Activated T-cell treated with anti-CD3 and anti-CD28 coated beads, Interleukin-2, amount 50 U/mL, for 4 hours (primary cell): ENCODE data around the gene SAMD10. TPM values are rescaled to one million over a fixed set of nuclear protein-coding genes. Genes with fewer than 3 reads are reported as not detected.
"Not testable (repeated sequence)": the region's sequence is repeated elsewhere in the genome, so short reads cannot be mapped to it uniquely, and the experiment has no call there.

Source experiments
- ATAC-seq, 2 donors: fragments of 200-7000 bp; cut with Tn5 transposase; one replicate each; pipeline ENCODE4 v1.10.0; 2021
- DNase-seq: peaks from one replicate; pipeline ENCODE4 v3.0.0-alpha.2; 2020
- H3K27me3 Mint-ChIP-seq: one replicate; pipeline ENCODE4 v1.8.0; 2021; ENCODE audit warnings: low read depth, mixed read lengths
- H3K36me3 Mint-ChIP-seq: one replicate; pipeline ENCODE4 v1.8.0; 2022; ENCODE audit warnings: mixed read lengths; ENCODE audit not compliant: insufficient read depth
- H3K4me1 Mint-ChIP-seq: one replicate; pipeline ENCODE4 v1.8.0; 2021; ENCODE audit warnings: low read depth, mixed read lengths
- H3K4me3 Mint-ChIP-seq: one replicate; pipeline ENCODE4 v1.8.0; 2021; ENCODE audit warnings: mild to moderate bottlenecking, moderate library complexity, mixed read lengths
- H3K9me3 Mint-ChIP-seq: one replicate; pipeline ENCODE4 v1.8.0; 2021; ENCODE audit warnings: mixed read lengths
- total RNA-seq, 3 donors: library from RNA; stranded (reverse); gene quantifications; one replicate each; pipeline ENCODE4 v1.2.1, GENCODE V29; 2021

SAMD10 gene
- total RNA-seq, 3 donors from 2014 or later, result 14.6 to 17.4 (median 16.8) TPM

- no peaks in the 10 kb centered on the region for H3K9me3 Mint-ChIP-seq
- DNase-seq (no peak), ATAC-seq (peak in 1 of 2 donors; percentile 14)
- peaks cover 21% of the 10 kb centered on the region for H3K36me3 Mint-ChIP-seq
- H3K4me3 Mint-ChIP-seq, result no peak overlapping the region
- H3K4me1 Mint-ChIP-seq, result peaks cover 13% of the 10 kb centered on the region
- no peaks in the 10 kb centered on the region for H3K27me3 Mint-ChIP-seq
These were observed 40.1 kb downstream of the SAMD10 start for GRCh38 chr20:63939061-63939935.

- H3K36me3 Mint-ChIP-seq, result peaks cover 18% of the 10 kb centered on the region
- no peak overlapping the region for H3K4me3 Mint-ChIP-seq
- ATAC-seq (no peak), DNase-seq (no peak)
- H3K4me1 Mint-ChIP-seq, result peaks cover 13% of the 10 kb centered on the region
- no peaks in the 10 kb centered on the region for H3K9me3 Mint-ChIP-seq
- H3K27me3 Mint-ChIP-seq, result no peaks in the 10 kb centered on the region
These were observed 41.8 kb downstream of the SAMD10 start for GRCh38 chr20:63937596-63937995.

GRCh38 chr20:63935447-63935846 is 44.0 kb downstream of the SAMD10 start:
- ATAC-seq (no peak), DNase-seq (no peak)
- H3K4me3 Mint-ChIP-seq, result no peak overlapping the region
- H3K9me3 Mint-ChIP-seq, result no peaks in the 10 kb centered on the region
- H3K27me3 Mint-ChIP-seq, result no peaks in the 10 kb centered on the region
- H3K36me3 Mint-ChIP-seq, result peaks cover 23% of the 10 kb centered on the region
- peaks cover 2% of the 10 kb centered on the region for H3K4me1 Mint-ChIP-seq

DNA sequence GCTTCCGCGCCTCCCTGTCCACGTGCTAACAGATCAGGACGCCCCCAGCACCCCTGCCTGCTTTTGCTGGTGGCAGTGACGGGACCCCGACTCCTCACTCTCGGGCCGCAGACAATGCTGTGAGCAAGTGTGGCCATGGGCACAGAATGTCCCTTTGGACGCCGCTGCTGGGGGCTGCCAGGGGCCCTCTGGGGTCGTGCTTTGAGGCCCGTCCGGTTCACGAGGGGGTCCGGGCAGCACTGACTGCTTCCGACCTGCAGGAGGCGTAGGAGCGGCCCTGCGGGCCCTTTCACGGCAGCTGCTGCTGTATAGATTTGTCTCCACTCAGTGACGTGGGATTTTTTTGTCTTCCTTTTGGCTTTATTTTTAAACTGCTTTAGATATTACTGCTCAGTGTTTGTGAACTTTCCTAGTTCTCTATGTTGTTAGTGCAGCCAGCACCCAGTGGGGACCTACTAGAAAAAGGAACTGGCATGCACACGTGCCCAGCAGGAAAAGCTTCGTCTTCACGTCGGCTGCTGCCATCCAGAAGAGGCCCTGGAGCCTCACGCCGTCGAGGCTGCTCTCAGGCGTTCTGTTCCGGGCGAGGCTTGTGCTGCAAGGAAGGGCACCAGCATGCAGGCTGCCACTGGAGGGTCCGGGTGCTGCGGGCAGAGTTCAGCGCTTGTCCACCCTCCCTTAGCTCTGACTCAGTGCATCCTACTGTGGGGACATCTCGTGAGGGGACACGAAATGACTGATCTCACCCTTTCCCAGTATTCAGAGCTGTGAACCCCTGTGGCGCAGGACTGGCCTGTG is 45.0 kb downstream of the SAMD10 start:
- Mint-ChIP-seq H3K36me3 (peaks cover 27% of the 10 kb centered on the region), H3K4me3 (no peak overlapping the region), H3K27me3 (no peaks in the 10 kb centered on the region), H3K9me3 (no peaks in the 10 kb centered on the region), H3K4me1 (peaks cover 2% of the 10 kb centered on the region)
- ATAC-seq (no peak), DNase-seq (no peak)

- Mint-ChIP-seq H3K36me3 (peaks cover 33% of the 10 kb centered on the region), H3K4me3 (no peak overlapping the region), H3K9me3 (no peaks in the 10 kb centered on the region), H3K27me3 (no peaks in the 10 kb centered on the region), H3K4me1 (peaks cover 2% of the 10 kb centered on the region)
- no peak for DNase-seq
- no peak for ATAC-seq
These were observed 45.8 kb downstream of the SAMD10 start for GRCh38 chr20:63933646-63934045.

- Mint-ChIP-seq H3K27me3 (no peaks in the 10 kb centered on the region), H3K36me3 (peaks cover 40% of the 10 kb centered on the region), H3K4me3 (no peak overlapping the region)
These were observed 46.8 kb downstream of the SAMD10 start for GRCh38 chr20:63932606-63933160.

GRCh38 chr20:63931735-63932134 is 47.7 kb downstream of the SAMD10 start:
- Mint-ChIP-seq H3K36me3 (peaks cover 40% of the 10 kb centered on the region), H3K27me3 (no peaks in the 10 kb centered on the region), H3K9me3 (no peaks in the 10 kb centered on the region), H3K4me3 (no peak overlapping the region), H3K4me1 (peaks cover 2% of the 10 kb centered on the region)
- ATAC-seq (no peak), DNase-seq (no peak)

More at GRCh38 chr20:63932606-63933160, 46.8 kb downstream of the SAMD10 start:
- no peak for ATAC-seq
- no peak for DNase-seq
- Mint-ChIP-seq H3K4me1 (peaks cover 2% of the 10 kb centered on the region), H3K9me3 (no peaks in the 10 kb centered on the region)

- Mint-ChIP-seq H3K4me3 (no peak overlapping the region), H3K9me3 (no peaks in the 10 kb centered on the region), H3K36me3 (peaks cover 37% of the 10 kb centered on the region), H3K27me3 (no peaks in the 10 kb centered on the region), H3K4me1 (peaks cover 4% of the 10 kb centered on the region)
- ATAC-seq, result no peak
- DNase-seq, result no peak
These were observed 48.4 kb downstream of the SAMD10 start for GRCh38 chr20:63930971-63931553.

DNA sequence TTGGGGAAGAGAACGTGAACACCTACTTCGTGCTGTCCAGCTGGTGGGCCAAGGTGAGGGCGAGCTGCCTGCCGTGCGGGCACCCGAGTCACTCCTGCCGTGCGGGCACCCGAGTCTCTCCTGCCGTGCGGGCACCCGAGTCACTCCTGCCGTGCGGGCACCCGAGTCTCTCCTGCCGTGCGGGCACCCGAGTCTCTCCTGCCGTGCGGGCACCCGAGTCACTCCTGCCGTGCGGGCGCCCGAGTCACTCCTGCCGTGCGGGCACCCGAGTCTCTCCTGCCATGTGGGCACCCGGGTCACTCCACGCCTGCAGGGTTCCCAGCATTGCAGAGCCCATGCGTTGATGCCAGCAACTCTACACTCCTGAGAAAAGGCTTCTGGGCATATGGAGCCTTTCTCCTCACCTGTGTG is 50.0 kb downstream of the SAMD10 start:
- H3K9me3 Mint-ChIP-seq, H3K4me1 Mint-ChIP-seq, H3K4me3 Mint-ChIP-seq, ATAC-seq, H3K27me3 Mint-ChIP-seq, DNase-seq: not testable (repeated sequence)
- peaks cover 26% of the 10 kb centered on the region for H3K36me3 Mint-ChIP-seq

DNA sequence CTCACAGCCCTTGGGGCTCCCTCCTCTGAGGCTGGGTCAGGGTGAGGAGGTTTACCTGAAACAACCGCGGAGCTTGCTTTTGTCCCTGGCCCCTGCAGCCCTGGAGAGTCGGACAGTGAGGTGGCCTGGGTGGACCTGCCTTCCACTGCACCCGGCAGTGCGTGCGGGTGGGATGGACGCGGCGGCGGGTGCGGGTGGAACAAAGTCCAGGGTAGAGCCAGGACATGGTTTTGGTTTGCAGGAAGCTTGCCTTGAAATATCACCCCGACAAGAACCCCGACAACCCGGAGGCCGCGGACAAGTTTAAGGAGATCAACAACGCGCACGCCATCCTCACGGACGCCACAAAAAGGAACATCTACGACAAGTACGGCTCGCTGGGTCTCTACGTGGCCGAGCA is 50.4 kb downstream of the SAMD10 start:
- no peak for DNase-seq
- no peak for ATAC-seq
- Mint-ChIP-seq H3K36me3 (peaks cover 25% of the 10 kb centered on the region), H3K4me1 (peaks cover 2% of the 10 kb centered on the region), H3K27me3 (no peaks in the 10 kb centered on the region), H3K9me3 (no peaks in the 10 kb centered on the region), H3K4me3 (no peak overlapping the region)

GRCh38 chr20:63926298-63926697 is 53.1 kb downstream of the SAMD10 start:
- no peak for ATAC-seq
- Mint-ChIP-seq H3K9me3 (no peaks in the 10 kb centered on the region), H3K36me3 (peaks cover 17% of the 10 kb centered on the region)

DNA sequence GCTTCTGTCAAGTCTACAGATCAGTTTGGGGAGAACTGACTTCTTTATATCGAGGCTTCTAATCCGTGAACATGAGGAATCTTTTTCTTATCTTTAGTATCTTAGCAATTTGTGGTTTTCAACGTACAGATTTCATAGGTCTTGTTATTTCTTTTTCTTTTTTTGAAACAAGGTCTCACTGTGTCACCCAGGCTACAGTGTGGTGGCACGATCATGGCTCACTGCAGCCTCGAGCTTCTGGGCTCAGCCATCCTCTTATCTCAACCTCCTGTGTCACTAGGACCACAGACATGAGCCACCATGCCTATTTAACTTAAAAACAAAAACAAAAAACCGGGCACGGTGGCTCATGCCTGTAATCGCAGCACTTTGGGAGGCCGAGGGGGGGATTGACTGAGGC is 55.2 kb downstream of the SAMD10 start:
- ATAC-seq (no peak), DNase-seq (no peak)
- Mint-ChIP-seq H3K9me3 (no peaks in the 10 kb centered on the region), H3K4me3 (no peak overlapping the region), H3K27me3 (no peaks in the 10 kb centered on the region), H3K36me3 (peaks cover 13% of the 10 kb centered on the region), H3K4me1 (peaks cover 7% of the 10 kb centered on the region)

More at GRCh38 chr20:63926298-63926697, 53.1 kb downstream of the SAMD10 start:
- DNase-seq, result no peak
- Mint-ChIP-seq H3K27me3 (no peaks in the 10 kb centered on the region), H3K4me3 (no peak overlapping the region), H3K4me1 (peaks cover 7% of the 10 kb centered on the region)
